ENCODE results near the gene SMC1B.

SMC1B gene

DNA sequence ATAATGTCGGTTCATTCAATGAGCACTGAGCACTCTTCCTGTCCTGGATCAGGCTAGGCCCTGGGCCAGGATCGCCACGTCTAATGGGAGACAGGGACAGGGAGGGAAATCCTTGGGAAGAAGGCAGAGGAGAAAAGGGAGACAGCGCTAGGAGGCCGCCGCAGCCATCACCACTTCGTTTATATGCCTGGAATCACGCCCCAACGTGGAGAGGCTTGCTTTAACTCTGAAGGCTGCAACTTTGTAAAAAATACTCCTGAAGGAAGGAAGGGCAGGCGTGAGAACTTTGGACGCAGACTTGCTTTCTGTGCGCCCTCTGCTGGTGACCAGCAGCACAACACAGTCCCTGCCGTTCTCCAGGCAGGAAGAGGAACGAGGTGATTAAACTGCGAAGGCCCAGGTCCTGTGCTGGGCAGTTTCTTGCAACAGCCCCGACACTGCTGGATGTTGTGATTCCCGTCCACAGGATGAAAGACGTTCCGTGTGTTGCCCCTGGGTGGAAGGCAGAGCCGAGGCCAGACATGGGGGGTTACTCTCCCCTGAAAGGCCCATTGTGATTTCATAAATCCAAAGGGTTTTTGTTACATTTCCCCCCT, 22.2 kb upstream of the SMC1B start:
- Histone ChIP-seq H3K27me3 (peaks cover 0 to 3% (median 0%) of the 10 kb centered on the region in 11 experiments; a peak in 3 of 22 replicates), H3K4me2 (peak overlapping the region; percentile 9 to 74 (median 53); a peak in 21 of 22 replicates), H3K36me3 (no peaks in the 10 kb centered on the region), H3K9ac (peak overlapping the region in 7 of 11 experiments; percentile 17 to 60 (median 39); a peak in 10 of 22 replicates), H3K27ac (peak overlapping the region in 7 of 11 experiments; percentile 19 to 64 (median 43); a peak in 8 of 22 replicates), H4K20me1 (no peaks in the 10 kb centered on the region; a peak in 1 of 22 replicates), H3K4me3 (no peak overlapping the region), H3K4me1 (peaks cover 14 to 29% (median 22%) of the 10 kb centered on the region in 10 experiments), H3K9me3 (replicated peaks in 1 of 11) (no peaks in the 10 kb centered on the region)
- TF ChIP-seq Cebpa-rat (IDR thresholded peaks at IDR 0.05): no peak

DNA sequence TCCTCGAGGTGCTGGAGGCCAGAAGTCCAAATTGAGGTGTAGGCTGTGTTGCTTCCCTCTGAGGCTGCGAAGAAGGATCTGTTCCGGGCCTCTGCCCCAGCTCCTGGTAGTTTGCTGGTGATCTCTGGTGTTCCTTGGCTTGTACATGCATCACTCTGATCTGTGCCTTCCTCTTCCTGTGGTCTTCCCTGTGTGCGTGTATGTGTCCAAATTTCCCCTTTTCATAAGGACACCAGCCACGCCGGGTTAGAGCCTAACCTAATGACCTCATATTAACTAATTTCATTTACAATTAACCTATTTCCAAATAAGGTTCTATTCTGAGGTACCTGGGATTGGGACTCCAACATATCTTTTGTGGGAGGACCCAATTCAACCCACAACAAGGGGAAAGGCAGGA, 21.6 kb upstream of the SMC1B start:
- H3K4me3 ChIP-seq: no peak overlapping the region
- peak overlapping the region in 1 of 11 experiments; percentile 47; a peak in 1 of 22 replicates for H3K9ac ChIP-seq
- peak overlapping the region; percentile 9 to 74 (median 53); a peak in 20 of 22 replicates for H3K4me2 ChIP-seq

DNA sequence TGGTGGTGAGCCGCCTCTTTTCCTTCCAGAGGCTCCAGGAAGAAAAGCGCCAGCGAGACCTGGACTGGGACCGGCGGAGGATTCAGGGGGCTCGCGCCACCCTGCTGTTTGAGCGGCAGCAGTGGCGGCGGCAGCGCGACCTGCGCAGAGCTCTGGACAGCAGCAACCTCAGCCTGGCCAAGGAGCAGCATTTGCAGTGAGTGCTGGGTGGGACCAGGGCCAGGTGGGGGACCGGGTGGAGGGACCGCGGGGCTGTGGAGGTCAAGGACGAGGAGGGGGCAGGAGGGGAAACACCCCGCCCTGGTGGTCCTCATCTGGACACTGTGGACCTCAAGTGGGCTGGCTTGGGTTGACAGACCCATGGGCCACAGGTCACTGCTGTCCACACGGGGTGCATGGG, 17.5 kb upstream of the SMC1B start:
- H3K4me2 ChIP-seq: peak overlapping the region in 2 of 11 experiments; percentile 79 to 80; a peak in 3 of 22 replicates
- no peak for TF ChIP-seq Cebpa-rat (IDR thresholded peaks at IDR 0.05)
- H3K27ac ChIP-seq: no peak overlapping the region
- no peaks in the 10 kb centered on the region; a peak in 1 of 22 replicates for H4K20me1 ChIP-seq
- H3K4me1 ChIP-seq: peaks cover 39 to 51% (median 49%) of the 10 kb centered on the region in 10 experiments
- peaks cover 0 to 6% (median 0%) of the 10 kb centered on the region in 11 experiments; a peak in 1 of 22 replicates for H3K27me3 ChIP-seq
- no peak overlapping the region for H3K4me3 ChIP-seq
- peaks cover 4 to 16% (median 10%) of the 10 kb centered on the region in 11 experiments; a peak in 18 of 22 replicates for H3K9me3 ChIP-seq (replicated peaks in 1 of 11)
- no peaks in the 10 kb centered on the region for H3K36me3 ChIP-seq
- H3K9ac ChIP-seq: no peak overlapping the region

More for the DNA sequence above, 21.6 kb upstream of the SMC1B start:
- Histone ChIP-seq H3K4me1 (peaks cover 20 to 30% (median 28%) of the 10 kb centered on the region in 10 experiments), H3K27ac (0 out of 22 replicates have a peak overlapping the region, but pooled peaks of 1 of the 11 experiments have one; percentile 2), H3K9me3 (replicated peaks in 1 of 11) (no peaks in the 10 kb centered on the region), H4K20me1 (no peaks in the 10 kb centered on the region; a peak in 1 of 22 replicates), H3K27me3 (no peaks in the 10 kb centered on the region), H3K36me3 (no peaks in the 10 kb centered on the region)
- no peak for TF ChIP-seq Cebpa-rat (IDR thresholded peaks at IDR 0.05)

DNA sequence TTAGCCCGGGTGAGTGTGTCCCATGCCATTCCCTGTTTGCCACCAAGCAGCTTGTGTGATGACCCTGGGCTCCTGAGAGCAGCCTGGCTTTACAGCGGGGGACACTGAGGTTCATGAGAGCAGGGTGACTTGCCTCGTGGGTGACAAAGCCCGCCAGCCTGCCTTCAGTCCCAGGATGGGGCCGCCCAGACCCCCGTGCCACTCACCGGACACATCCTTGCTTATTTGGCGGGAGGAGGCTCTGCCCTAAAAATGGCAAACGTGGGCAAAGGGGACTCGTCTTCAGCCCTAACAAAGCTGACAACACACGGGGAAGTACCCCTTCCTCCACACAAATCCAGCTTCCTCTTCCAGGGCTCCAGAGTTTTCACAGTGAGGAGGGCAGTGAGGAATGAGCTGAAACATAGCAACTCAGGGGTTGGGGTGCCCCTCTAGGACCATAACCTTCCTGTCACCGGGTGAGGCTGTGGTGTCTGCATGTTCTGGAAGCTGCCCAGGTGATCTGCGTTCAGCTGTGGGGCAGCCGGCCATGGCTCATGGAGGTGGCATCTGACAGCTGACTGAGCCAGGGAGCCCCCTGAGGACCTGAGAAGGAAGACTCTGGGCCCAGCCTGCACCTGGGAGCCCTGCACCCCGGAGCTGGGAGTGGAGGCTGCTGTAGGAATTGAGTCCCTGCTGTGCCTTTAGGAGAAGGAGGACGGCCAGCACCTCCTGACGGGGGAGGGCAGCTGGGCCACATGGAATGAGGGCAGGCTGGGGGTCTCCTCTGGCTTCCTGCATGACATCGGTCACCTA, 16.8 kb upstream of the SMC1B start:
- Histone ChIP-seq H3K4me3 (no peak overlapping the region), H3K27ac (no peak overlapping the region), H3K4me1 (peaks cover 37 to 46% (median 43%) of the 10 kb centered on the region in 10 experiments), H4K20me1 (no peaks in the 10 kb centered on the region; a peak in 1 of 22 replicates), H3K27me3 (peaks cover 0 to 6% (median 0%) of the 10 kb centered on the region in 11 experiments; a peak in 1 of 22 replicates), H3K4me2 (peak overlapping the region; percentile 55 to 91 (median 79); a peak in 19 of 22 replicates), H3K9me3 (replicated peaks in 1 of 11) (peaks cover 4 to 17% (median 10%) of the 10 kb centered on the region in 11 experiments; a peak in 18 of 22 replicates), H3K9ac (no peak overlapping the region), H3K36me3 (no peaks in the 10 kb centered on the region)
- TF ChIP-seq Cebpa-rat (IDR thresholded peaks at IDR 0.05): no peak

DNA sequence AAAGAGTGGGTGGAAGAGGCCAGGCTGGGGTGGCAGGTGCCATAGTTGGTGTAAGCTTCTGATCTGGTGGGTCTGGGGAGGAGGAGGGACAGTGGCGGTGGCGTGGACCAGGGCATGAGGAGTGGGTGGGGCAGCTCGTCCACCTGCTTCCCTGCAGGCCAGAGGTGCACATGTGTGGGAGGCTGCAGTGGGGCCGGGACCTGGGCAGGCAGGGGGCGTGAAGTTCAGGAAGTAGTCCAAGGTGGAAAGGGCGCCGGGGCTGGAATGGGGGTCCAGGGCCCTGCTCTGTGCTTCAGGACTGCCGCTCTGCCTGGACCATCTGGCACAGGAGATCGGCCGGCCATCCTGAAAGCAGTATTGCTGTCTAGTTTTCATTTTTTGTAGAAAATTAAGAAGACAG, 16.0 kb upstream of the SMC1B start:
- Histone ChIP-seq H3K27me3 (peaks cover 0 to 6% (median 0%) of the 10 kb centered on the region in 11 experiments; a peak in 1 of 22 replicates), H3K36me3 (no peaks in the 10 kb centered on the region), H3K9ac (peak overlapping the region in 1 of 11 experiments; percentile 41; a peak in 1 of 22 replicates), H3K4me3 (no peak overlapping the region), H3K27ac (no peak overlapping the region), H3K4me2 (peak overlapping the region; percentile 1 to 91 (median 79); a peak in 20 of 22 replicates), H3K9me3 (replicated peaks in 1 of 11) (peaks cover 4 to 17% (median 10%) of the 10 kb centered on the region in 11 experiments; a peak in 18 of 22 replicates), H4K20me1 (no peaks in the 10 kb centered on the region; a peak in 1 of 22 replicates), H3K4me1 (peaks cover 34 to 46% (median 36%) of the 10 kb centered on the region in 10 experiments)
- no peak for TF ChIP-seq Cebpa-rat (IDR thresholded peaks at IDR 0.05)

DNA sequence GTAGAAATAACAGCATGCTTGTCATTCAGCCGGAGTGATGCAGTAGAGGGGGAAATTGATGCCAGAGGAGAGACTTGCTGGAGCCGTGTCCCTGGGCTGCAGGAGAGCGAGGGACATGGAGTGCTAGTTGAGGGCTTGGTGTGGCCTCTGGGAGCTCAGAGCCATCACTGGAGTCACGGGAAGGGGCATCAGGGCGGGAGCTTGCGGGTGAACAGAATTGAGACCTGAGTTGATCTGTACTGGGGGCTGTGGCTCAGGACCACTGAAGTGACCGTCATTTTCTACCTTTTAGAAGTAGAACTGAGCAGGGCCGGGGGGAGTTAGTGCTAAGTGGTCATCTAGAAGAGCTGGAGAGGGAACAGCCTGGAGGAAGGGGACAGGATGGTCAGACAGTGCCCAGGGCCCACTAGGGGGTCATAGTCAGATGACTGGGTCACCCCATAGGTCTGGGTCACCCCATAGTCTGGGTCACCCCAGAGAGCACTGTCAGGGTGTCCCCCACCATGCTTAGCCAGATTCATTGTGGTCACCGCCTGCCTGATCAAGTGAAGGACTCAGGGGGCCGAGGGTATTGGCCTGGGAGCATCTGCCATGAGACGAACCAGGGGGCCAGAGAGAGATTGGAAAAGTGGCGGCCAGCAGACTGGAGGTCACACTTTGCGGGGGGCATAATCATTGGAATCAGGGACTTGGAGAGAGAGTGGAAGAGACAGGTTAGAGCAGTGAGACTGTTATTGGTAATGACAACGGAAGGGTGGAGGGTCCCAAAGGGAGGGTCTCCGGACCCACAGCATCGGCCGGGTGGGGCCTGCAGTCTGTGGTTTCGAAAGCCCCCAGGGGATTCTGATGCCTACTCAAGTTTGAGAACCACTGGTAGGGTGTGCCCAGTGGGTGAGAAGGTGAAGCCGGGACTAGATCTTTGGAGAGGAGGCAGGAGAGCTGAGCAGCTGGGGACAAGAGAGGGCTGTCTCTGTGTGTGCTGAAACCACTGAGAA, 15.3 kb upstream of the SMC1B start:
- H3K9ac ChIP-seq: peak overlapping the region in 1 of 11 experiments; percentile 41; a peak in 1 of 22 replicates
- TF ChIP-seq Cebpa-rat (IDR thresholded peaks at IDR 0.05): no peak
- H3K27me3 ChIP-seq: peaks cover 0 to 6% (median 0%) of the 10 kb centered on the region in 11 experiments; a peak in 1 of 22 replicates
- H4K20me1 ChIP-seq: no peaks in the 10 kb centered on the region; a peak in 1 of 22 replicates
- H3K9me3 ChIP-seq (replicated peaks in 1 of 11): peaks cover 4 to 17% (median 10%) of the 10 kb centered on the region in 11 experiments; a peak in 18 of 22 replicates
- H3K4me2 ChIP-seq: peak overlapping the region; percentile 1 to 91 (median 79); a peak in 20 of 22 replicates
- H3K36me3 ChIP-seq: no peaks in the 10 kb centered on the region
- peaks cover 30 to 49% (median 35%) of the 10 kb centered on the region in 10 experiments for H3K4me1 ChIP-seq
- no peak overlapping the region; a peak in 1 of 20 replicates for H3K4me3 ChIP-seq
- H3K27ac ChIP-seq: peak overlapping the region in 1 of 11 experiments; percentile 8; a peak in 1 of 22 replicates

DNA sequence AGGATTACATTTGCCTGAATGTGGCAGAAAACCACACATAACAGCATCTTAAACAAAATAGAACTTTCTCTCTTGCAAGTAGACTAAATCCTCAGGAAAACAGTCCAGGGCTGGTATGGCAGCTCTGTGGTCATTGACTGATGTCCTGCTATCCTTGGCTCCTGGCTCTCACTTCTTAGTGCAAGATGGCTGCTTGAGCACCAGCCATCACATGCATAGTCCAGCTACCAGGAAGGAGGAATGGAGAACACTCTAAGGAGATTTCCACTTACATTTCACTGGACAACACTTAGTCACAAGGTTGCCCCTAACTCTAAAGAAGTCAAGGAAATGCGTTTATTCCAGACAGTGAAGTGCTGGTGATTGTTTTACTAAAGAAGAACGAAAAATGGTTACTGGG, 13.7 kb upstream of the SMC1B start:
- Histone ChIP-seq H4K20me1 (no peaks in the 10 kb centered on the region; a peak in 1 of 22 replicates), H3K27ac (no peak overlapping the region), H3K27me3 (peaks cover 0 to 6% (median 0%) of the 10 kb centered on the region in 11 experiments; a peak in 1 of 22 replicates), H3K4me3 (no peak overlapping the region), H3K4me2 (no peak overlapping the region), H3K36me3 (no peaks in the 10 kb centered on the region), H3K4me1 (peaks cover 30 to 62% (median 34%) of the 10 kb centered on the region in 10 experiments), H3K9ac (no peak overlapping the region), H3K9me3 (replicated peaks in 1 of 11) (peaks cover 4 to 17% (median 10%) of the 10 kb centered on the region in 11 experiments; a peak in 18 of 22 replicates)
- no peak for TF ChIP-seq Cebpa-rat (IDR thresholded peaks at IDR 0.05)

DNA sequence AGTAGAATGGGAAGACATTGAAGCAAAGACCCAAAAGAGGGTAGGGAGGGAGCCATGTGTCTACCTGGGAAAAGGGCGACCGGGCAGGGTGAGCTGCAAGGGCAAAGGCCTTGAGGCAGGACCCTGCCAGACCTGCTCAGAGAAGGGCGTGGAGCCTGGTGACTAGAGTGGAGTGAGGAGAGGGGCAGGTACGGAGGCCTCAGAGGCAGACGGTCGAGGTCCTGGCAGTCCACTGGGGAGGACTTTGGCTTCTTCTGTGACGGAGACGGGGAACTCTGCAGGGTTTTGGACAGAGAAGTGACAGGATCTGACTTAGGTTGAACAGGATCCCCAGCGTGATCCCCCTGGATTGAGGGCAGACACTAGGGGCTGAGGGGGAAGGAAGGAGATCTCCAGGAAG, 13.0 kb upstream of the SMC1B start:
- Histone ChIP-seq H3K36me3 (no peaks in the 10 kb centered on the region), H3K9me3 (replicated peaks in 1 of 11) (peaks cover 4 to 17% (median 10%) of the 10 kb centered on the region in 11 experiments; a peak in 18 of 22 replicates), H3K9ac (no peak overlapping the region), H3K4me2 (no peak overlapping the region), H3K27me3 (peaks cover 0 to 6% (median 0%) of the 10 kb centered on the region in 11 experiments; a peak in 1 of 22 replicates), H3K4me1 (peaks cover 30 to 68% (median 36%) of the 10 kb centered on the region in 10 experiments), H4K20me1 (no peaks in the 10 kb centered on the region; a peak in 1 of 22 replicates), H3K4me3 (no peak overlapping the region), H3K27ac (no peak overlapping the region)
- no peak for TF ChIP-seq Cebpa-rat (IDR thresholded peaks at IDR 0.05)

Measured in BLaER1 treated with 17β-estradiol and CSF1 and Interleukin-3, amounts not matched to agents 10 nM and 100 nM (cell line).